B cell (primary cell): ENCODE data around the gene CDHR2. TPM values are rescaled to one million over a fixed set of nuclear protein-coding genes. Genes with fewer than 3 reads are reported as not detected.

Experiments used
- ATAC-seq: fragments of 200-7000 bp; cut with Tn5 transposase; one replicate; pipeline ENCODE4 v1.10.0; 2021; ENCODE audit warnings: low read depth, mild to moderate bottlenecking, moderate number of reproducible peaks, moderate library complexity
- CTCF ChIA-PET: fragments of 350-600 bp; sonication (Branson Sonifier 250); formaldehyde crosslinking; loops from one replicate; lab custom pipeline; 2021; ENCODE audit warnings: antibody characterized with exemption, inconsistent platforms; lab: Charles Lee
- POLR2A ChIA-PET: fragments of 350-600 bp; sonication (Branson Sonifier 250); formaldehyde crosslinking; loops from one replicate; lab custom pipeline; 2021; ENCODE audit warnings: antibody characterized with exemption; lab: Charles Lee
- DNase-seq: peaks from one replicate; pipeline ENCODE4 v3.0.0; 2013
- H2AFZ ChIP-seq: 2 replicates; pipeline ENCODE4 v1.6.1; 2012; ENCODE audit warnings: mild to moderate bottlenecking, low read depth, low read length; ENCODE audit not compliant: insufficient read depth, poor library complexity, severe bottlenecking
- H3K27ac ChIP-seq, 2 donors: 1 replicate in 1 of 2; 2 replicates in 1 of 2; pipeline ENCODE4 v1.5.1; 2012 to 2013; ENCODE audit warnings: low read length in 2 of 2, mild to moderate bottlenecking in 2 of 2, moderate library complexity in 1 of 2
- H3K27me3 ChIP-seq, 4 experiments: fragments of 200-600 bp in 1 of 4; sonication (generic) in 1 of 4; replicated peaks in 1 of 4; 1 replicate in 2 of 4; 2 replicates in 2 of 4; pipeline versions ENCODE4 v1.6.1 to v1.7.0; 2013 to 2016; ENCODE audit warnings: low read length in 3 of 4, mild to moderate bottlenecking in 2 of 4, mixed read lengths in 1 of 4, moderate library complexity in 1 of 4; ENCODE audit not compliant: insufficient read depth in 4 of 4, control insufficient read depth in 3 of 4; ENCODE audit errors: control extremely low read depth in 1 of 4
- H3K36me3 ChIP-seq, 2 experiments: replicated peaks in 1 of 2; 1 replicate in 1 of 2; 2 replicates in 1 of 2; pipeline versions ENCODE4 v1.6.1 to v1.7.1; 2013; ENCODE audit warnings: low read length in 1 of 2; ENCODE audit not compliant: insufficient read depth in 2 of 2, control insufficient read depth in 1 of 2; ENCODE audit errors: control extremely low read depth in 1 of 2, extremely low read depth in 1 of 2
- H3K4me1 ChIP-seq, 2 donors: fragments of 200-600 bp in 1 of 2; sonication (generic) in 1 of 2; 1 replicate in 1 of 2; 2 replicates in 1 of 2; pipeline versions ENCODE4 v1.5.1 to v1.6.1; 2013 to 2017; ENCODE audit warnings: low read length in 2 of 2; ENCODE audit not compliant: control insufficient read depth in 2 of 2, insufficient read depth in 2 of 2
- H3K4me2 ChIP-seq: replicated peaks from 2 replicates; pipeline ENCODE3; 2012; ENCODE audit warnings: mild to moderate bottlenecking, low read depth, low read length; ENCODE audit not compliant: poor library complexity, severe bottlenecking
- H3K4me3 ChIP-seq, 5 experiments: fragments of 200-600 bp in 1 of 5; sonication (generic) in 1 of 5; 1 replicate in 3 of 5; 2 replicates in 2 of 5; pipeline versions ENCODE4 v1.5.1 to v1.7.0; 2011 to 2016; ENCODE audit warnings: low read length in 4 of 5, mild to moderate bottlenecking in 4 of 5, low read depth in 2 of 5, control low read depth in 1 of 5, moderate library complexity in 1 of 5; ENCODE audit not compliant: insufficient read depth in 1 of 5; ENCODE audit errors: control extremely low read depth in 1 of 5, extremely low read depth in 1 of 5
- H3K79me2 ChIP-seq: fragments of 200-600 bp; sonication (generic); one replicate; pipeline ENCODE4 v1.6.0; 2016; ENCODE audit warnings: low read length; ENCODE audit not compliant: control insufficient read depth, insufficient read depth
- H3K9ac ChIP-seq: fragments of 200-600 bp; sonication (generic); 2 replicates; pipeline ENCODE4 v1.6.1; 2017; ENCODE audit warnings: mild to moderate bottlenecking, low read length, moderate library complexity
- H3K9me3 ChIP-seq, 3 donors: one replicate each; pipeline versions ENCODE4 v1.6.1 to v1.7.1; 2013; ENCODE audit warnings: low read length in 2 of 3; ENCODE audit not compliant: control insufficient read depth in 2 of 3, insufficient read depth in 1 of 3; ENCODE audit errors: control extremely low read depth in 1 of 3
- H4K20me1 ChIP-seq: 2 replicates; pipeline ENCODE4 v1.6.0; 2012; ENCODE audit warnings: mild to moderate bottlenecking, low read length; ENCODE audit not compliant: insufficient read depth, control insufficient read depth, poor library complexity, severe bottlenecking
- H3K27ac Mint-ChIP-seq: one replicate; pipeline ENCODE4 v1.8.0; 2021; ENCODE audit warnings: mixed read lengths
- H3K27me3 Mint-ChIP-seq: one replicate; pipeline ENCODE4 v1.8.0; 2021; ENCODE audit warnings: mixed read lengths
- H3K4me1 Mint-ChIP-seq: one replicate; pipeline ENCODE4 v1.8.0; 2021; ENCODE audit warnings: mixed read lengths
- H3K4me3 Mint-ChIP-seq: one replicate; pipeline ENCODE4 v1.8.0; 2021; ENCODE audit warnings: mixed read lengths
- H3K9me3 Mint-ChIP-seq: one replicate; pipeline ENCODE4 v1.8.0; 2022; ENCODE audit warnings: mixed read lengths; ENCODE audit not compliant: insufficient read depth
- CTCF ChIP-seq: fragments of 200-600 bp; IDR thresholded peaks from one replicate; pipeline ENCODE4 v1.8.0; 2022; ENCODE audit warnings: antibody characterized with exemption, mild to moderate bottlenecking
- EZH2 ChIP-seq: IDR thresholded peaks from 2 replicates; pipeline ENCODE4 v1.6.1; 2012; ENCODE audit warnings: borderline replicate concordance, low read depth, mild to moderate bottlenecking, moderate library complexity, low read length; ENCODE audit not compliant: insufficient read depth, poor library complexity, severe bottlenecking
- WGBS: methylation state at CpG from one replicate; pipeline ENCODE4 v1.1.5; 2013; ENCODE audit warnings: missing lambda C conversion rate; ENCODE audit not compliant: insufficient coverage; 5-methylcytosine and 5-hydroxymethylcytosine counted together
- intact Hi-C: fragments of 100-400 bp; cut with micrococcal nuclease; formaldehyde crosslinking; loops from one replicate; pipeline ENCODE4 v1.10.0; 2022
- polyA plus RNA-seq: library from polyadenylated mRNA; depleted of rRNA; stranded (reverse); fragments of >200 nt; gene quantifications from 2 replicates; pipeline ENCODE4 v1.2.3, GENCODE V29; 2012
- total RNA-seq, 2 donors: library from RNA; stranded (reverse); fragments of 120-200 nt in 1 of 2; gene quantifications; 1 replicate in 1 of 2; 2 replicates in 1 of 2; pipeline versions ENCODE4 v1.2.3 to v1.2.4, GENCODE V29; 2013 to 2022

Gene CDHR2
- total and polyA plus RNA-seq, 2 donors (not counting 1 experiment from before 2014, with no cell fraction given) = 0.25 to 1.7 TPM

- intact Hi-C loops = loop anchor here (5.0 kb wide), 2 partner anchors 92 to 887 kb away; partner anchors contain the start of genes EIF4E1B, GRK6 and SNCB
- Mint-ChIP-seq H3K27me3 (no peaks in the 10 kb centered on the region), H3K4me1 (peaks cover 56% of the 10 kb centered on the region), H3K9me3 (no peaks in the 10 kb centered on the region), H3K27ac (peak overlapping the region; percentile 98), H3K4me3 (peak overlapping the region; percentile 20)
- Histone ChIP-seq H2AFZ (no peak overlapping the region), H3K36me3 (no peaks in the 10 kb centered on the region), H3K9me3 (peaks cover 0 to 8% (median 0%) of the 10 kb centered on the region in 3 donors), H3K4me2 (peak overlapping the region; percentile 81), H3K4me3 (no peak overlapping the region), H3K27ac (peak overlapping the region; percentile 77 to 85), H3K79me2 (peaks cover 27% of the 10 kb centered on the region), H3K9ac (no peak overlapping the region), H3K27me3 (no peaks in the 10 kb centered on the region), H4K20me1 (peaks cover 25% of the 10 kb centered on the region), H3K4me1 (peaks cover 36 to 43% of the 10 kb centered on the region in 2 donors)
- 99% methylated on average over 6 of the region's 8 CpGs for WGBS
- ChIA-PET POLR2A (no interaction called here), CTCF (interaction anchor here (0.9 kb wide), 1 partner anchor 124 kb away, joined by 3 read pairs; the partner anchor contains the start of gene CLTB)
- no peak for TF ChIP-seq CTCF
- no peak for TF ChIP-seq EZH2
- no peak for DNase-seq
- ATAC-seq = no peak
These were observed 8.7 kb upstream of the CDHR2 start for GRCh38 chr5:176540476-176540899.

DNA sequence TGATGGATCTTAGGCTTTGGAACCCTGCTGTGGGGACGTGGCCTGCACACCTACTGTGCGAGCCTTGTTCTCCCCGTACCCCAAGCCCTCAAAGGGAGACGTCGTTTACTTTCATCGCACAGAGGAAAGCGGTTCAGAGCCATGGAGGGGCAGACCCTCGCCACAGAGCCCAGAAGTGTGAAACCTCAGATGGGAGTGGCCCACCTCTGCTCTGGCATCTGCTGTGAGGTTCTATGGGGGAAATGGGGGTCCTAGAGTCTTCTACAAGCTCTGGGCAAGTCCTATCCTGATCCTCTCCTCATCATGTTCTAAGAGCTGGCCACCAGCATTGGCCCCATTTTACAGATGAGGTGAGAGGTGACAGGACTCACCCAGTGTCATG, 8.2 kb upstream of the CDHR2 start:
- Histone ChIP-seq H2AFZ (peak overlapping the region; percentile 71), H3K27me3 (no peaks in the 10 kb centered on the region), H3K36me3 (no peaks in the 10 kb centered on the region), H3K4me3 (peak overlapping the region in 2 of 5 experiments; percentile 65 to 79), H3K9me3 (peaks cover 0 to 8% (median 0%) of the 10 kb centered on the region in 3 donors), H3K27ac (peak overlapping the region; percentile 77 to 85), H3K4me2 (peak overlapping the region; percentile 81), H4K20me1 (peaks cover 24% of the 10 kb centered on the region), H3K79me2 (peaks cover 27% of the 10 kb centered on the region), H3K9ac (peak overlapping the region; percentile 66), H3K4me1 (peaks cover 36 to 43% of the 10 kb centered on the region in 2 donors)
- no peaks in the 10 kb centered on the region for H3K9me3 Mint-ChIP-seq
- H3K4me1 Mint-ChIP-seq = peaks cover 52% of the 10 kb centered on the region
- POLR2A ChIA-PET = no interaction called here
- 74% methylated on average over 8 of the region's 8 CpGs for WGBS
- peak overlapping the region; percentile 98 for H3K27ac Mint-ChIP-seq
- no peak for TF ChIP-seq EZH2
- TF ChIP-seq CTCF = no peak
- intact Hi-C loops = loop anchor here (5.0 kb wide), 2 partner anchors 91 to 886 kb away; partner anchors contain the start of genes EIF4E1B, GRK6 and SNCB
- H3K27me3 Mint-ChIP-seq = no peaks in the 10 kb centered on the region
- peak overlapping the region; percentile 90 for H3K4me3 Mint-ChIP-seq
- ATAC-seq (no peak), DNase-seq (no peak)
- CTCF ChIA-PET = no interaction called here
